Measurements from ENCODE around the gene CEP57L1.

DNA sequence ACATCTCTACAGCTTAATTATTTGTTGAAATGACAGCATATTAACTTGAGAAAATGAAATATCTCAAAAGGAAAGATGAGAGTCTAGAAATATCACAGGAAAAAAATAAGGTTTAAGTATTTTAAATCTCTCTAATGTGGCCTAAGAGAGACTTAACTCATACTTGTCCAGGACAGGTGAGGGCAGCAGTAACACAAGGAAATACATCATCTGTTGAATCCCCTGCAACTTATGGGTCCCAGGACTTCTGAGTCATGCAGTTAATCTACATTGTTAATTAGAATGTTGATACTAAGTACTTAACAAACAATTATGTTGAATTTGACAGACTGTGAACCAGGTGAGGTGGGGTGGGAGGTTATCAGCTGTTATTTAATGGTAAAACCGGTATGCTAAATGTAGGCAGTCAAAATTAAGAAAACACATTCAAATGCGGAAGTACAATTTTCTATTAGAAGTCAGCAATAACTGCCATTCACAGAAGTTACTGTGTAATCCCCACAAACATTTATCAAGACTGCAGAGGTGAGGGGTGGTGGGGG, 87.9 kb downstream of the CEP57L1 start:
- no peak for TF ChIP-seq CTCF (IDR thresholded peaks at IDR 0.05)
- no peak for TF ChIP-seq EZH2 (IDR thresholded peaks at IDR 0.05; ENCODE audit: borderline replicate concordance, insufficient read depth, low read depth, low read length, poor library complexity, severe bottlenecking)

Data from B cell (primary cell).